A549 (cell line): ENCODE results near the gene CTIF. TPM values are rescaled to one million over a fixed set of nuclear protein-coding genes. Genes with fewer than 3 reads are reported as not detected.

Experiments used
- ATAC-seq, 2 experiments: fragments of 200-7000 bp in 1 of 2; fragments of >200 bp in 1 of 2; cut with Nextera tagmentation in 1 of 2; cut with Tn5 transposase in 1 of 2; 3 replicates each; pipeline versions ENCODE4 v1.8.0 to v1.9.1; 2018 to 2020; ENCODE audit warnings: mild to moderate bottlenecking in 1 of 2, moderate library complexity in 1 of 2
- CTCF ChIA-PET: fragments of 300-600 bp; sonication (Branson Sonifier 250); formaldehyde crosslinking; extraction: SDS; loops from one replicate; lab custom pipeline; 2021; ENCODE audit warnings: antibody characterized with exemption, inconsistent platforms; lab: Yijun Ruan, JAX
- POLR2A ChIA-PET: fragments of 350-600 bp; formaldehyde crosslinking; extraction: SDS; loops from one replicate; lab custom pipeline; 2021; ENCODE audit warnings: antibody characterized with exemption, inconsistent platforms; lab: Yijun Ruan, JAX
- DNase-seq, 2 experiments: peaks; one replicate each; pipeline versions ENCODE4 v3.0.0 to v3.0.0-alpha.2; 2011 to 2016; ENCODE audit warnings: low read depth in 1 of 2, low spot score in 1 of 2
- FAIRE-seq: peaks from 2 replicates; lab custom pipeline; 2011; peaks lifted over from hg19 to GRCh38; lab: Jason Lieb, UNC
- H3K27ac ChIP-seq, 2 experiments: fragments of >200 bp; sonication (Bioruptor Twin); formaldehyde crosslinking; 3 replicates each; pipeline ENCODE4 v1.5.1; 2016 to 2017
- H3K4me1 ChIP-seq: fragments of >200 bp; sonication (Bioruptor Twin); formaldehyde crosslinking; 3 replicates; pipeline ENCODE4 v1.6.1; 2016
- H3K4me2 ChIP-seq: fragments of >200 bp; sonication (Bioruptor Twin); formaldehyde crosslinking; 3 replicates; pipeline ENCODE4 v1.6.1; 2016
- H3K4me3 ChIP-seq: fragments of >200 bp; sonication (Bioruptor Twin); formaldehyde crosslinking; 3 replicates; pipeline ENCODE4 v1.5.1; 2016
- H3K9me3 ChIP-seq: fragments of >200 bp; sonication (Bioruptor Twin); formaldehyde crosslinking; 3 replicates; pipeline ENCODE4 v1.6.1; 2016
- CHD2 ChIP-seq: fragments of 150-350 bp; IDR thresholded peaks from 2 replicates; pipeline ENCODE4 v1.6.1; 2014; ENCODE audit warnings: low read length; ENCODE audit not compliant: partially characterized antibody
- EHF ChIP-seq: fragments of 250-450 bp; sonication (Bioruptor Pico); IDR thresholded peaks from 2 replicates; pipeline ENCODE4 v1.5.0; 2020; ENCODE audit warnings: mild to moderate bottlenecking
- EP300 ChIP-seq, 2 experiments: fragments of >200 bp; sonication (Bioruptor Twin); formaldehyde crosslinking; IDR thresholded peaks; 2 replicates in 1 of 2; 3 replicates in 1 of 2; pipeline ENCODE4 v1.6.1; 2016 to 2017
- FOSB ChIP-seq: fragments of 250-450 bp; sonication (Bioruptor Pico); IDR thresholded peaks from 2 replicates; pipeline ENCODE4 v1.5.0; 2020; ENCODE audit warnings: mild to moderate bottlenecking, moderate library complexity
- FOSL2 ChIP-seq, 2 experiments: fragments of 450-650 bp in 1 of 2; fragments of >200 bp in 1 of 2; sonication (Bioruptor Twin) in 1 of 2; formaldehyde crosslinking; IDR thresholded peaks; 2 replicates each; pipeline versions ENCODE4 v1.5.0 to v1.6.1; 2016 to 2020; ENCODE audit warnings: mild to moderate bottlenecking in 1 of 2, moderate library complexity in 1 of 2
- GATA3 ChIP-seq: IDR thresholded peaks from 2 replicates; pipeline ENCODE4 v1.6.1; 2012; ENCODE audit warnings: borderline replicate concordance
- HDAC2 ChIP-seq: fragments of 200-600 bp; sonication (generic); IDR thresholded peaks from 2 replicates; pipeline ENCODE4 v1.6.1; 2016
- JUN ChIP-seq, 2 experiments: fragments of >200 bp; sonication (Bioruptor Twin); formaldehyde crosslinking; IDR thresholded peaks; 2 replicates in 1 of 2; 3 replicates in 1 of 2; pipeline ENCODE4 v1.6.1; 2016 to 2017
- KDM5A ChIP-seq: fragments of 200-600 bp; sonication (generic); IDR thresholded peaks from 2 replicates; pipeline ENCODE4 v1.6.1; 2016; ENCODE audit warnings: antibody characterized with exemption, mild to moderate bottlenecking
- MYC ChIP-seq: IDR thresholded peaks from 2 replicates; pipeline ENCODE4 v1.6.1; 2012; ENCODE audit warnings: mild to moderate bottlenecking, inconsistent platforms, low read length, improper control_type of control experiment, borderline replicate concordance
- NPAS2 ChIP-seq: fragments of 250-450 bp; sonication (Bioruptor Pico); IDR thresholded peaks from 2 replicates; pipeline ENCODE4 v1.8.0; 2022; ENCODE audit warnings: mild to moderate bottlenecking, moderate library complexity, borderline replicate concordance
- PHF8 ChIP-seq: fragments of 200-600 bp; sonication (generic); IDR thresholded peaks from 2 replicates; pipeline ENCODE4 v1.6.1; 2016; ENCODE audit warnings: low read depth, mild to moderate bottlenecking, antibody characterized with exemption, moderate library complexity, borderline replicate concordance
- RFX5 ChIP-seq: fragments of 450-650 bp; IDR thresholded peaks from 2 replicates; pipeline ENCODE4 v1.7.1; 2014; ENCODE audit warnings: antibody characterized with exemption, mild to moderate bottlenecking, moderate library complexity
- RNF2 ChIP-seq: fragments of 200-600 bp; sonication (generic); IDR thresholded peaks from 2 replicates; pipeline ENCODE4 v1.6.1; 2016; ENCODE audit warnings: low read depth, mild to moderate bottlenecking, antibody characterized with exemption, moderate library complexity, borderline replicate concordance
- SMC3 ChIP-seq: fragments of >200 bp; sonication (Bioruptor Twin); formaldehyde crosslinking; IDR thresholded peaks from 3 replicates; pipeline ENCODE4 v1.6.1; 2018; ENCODE audit warnings: inconsistent platforms
- TP53 ChIP-seq: fragments of 250-450 bp; sonication (Bioruptor Pico); IDR thresholded peaks from 2 replicates; pipeline ENCODE4 v1.5.0; 2021; ENCODE audit warnings: mild to moderate bottlenecking, moderate library complexity
- ZNF302 ChIP-seq: fragments of 250-450 bp; sonication (Bioruptor Pico); IDR thresholded peaks from 2 replicates; pipeline ENCODE4 v1.9.0; 2021; ENCODE audit warnings: inconsistent platforms, mild to moderate bottlenecking, moderate library complexity
- WGBS: methylation state at CpG from one replicate; pipeline ENCODE4 v1.1.6; 2017; ENCODE audit errors: missing lambda C conversion rate; 5-methylcytosine and 5-hydroxymethylcytosine counted together
- polyA plus RNA-seq, 4 experiments: library from polyadenylated mRNA; depleted of rRNA in 3 of 4; stranded (reverse); fragments of >200 nt; fragmentation: RNase III in 1 of 4; extraction: RNeasy Plus Mini Kit Qiagen cat#74134 plus additional on column Dnase treatment in 1 of 4; gene quantifications; 2 replicates in 3 of 4; 3 replicates in 1 of 4; pipeline ENCODE4 v1.2.3, GENCODE V29; 2011 to 2017
- TF ChIP-seq, protein P1 (sequence below): fragments of 200-600 bp; sonication (generic); IDR thresholded peaks from 2 replicates; pipeline ENCODE4 v1.6.1; 2016; ENCODE audit warnings: antibody characterized with exemption, mild to moderate bottlenecking, moderate library complexity

The CTIF gene
- polyA plus RNA-seq, 2 of the 4 experiments (the other 2 are of a cell fraction) = 17.0 to 24.7 TPM

DNA sequence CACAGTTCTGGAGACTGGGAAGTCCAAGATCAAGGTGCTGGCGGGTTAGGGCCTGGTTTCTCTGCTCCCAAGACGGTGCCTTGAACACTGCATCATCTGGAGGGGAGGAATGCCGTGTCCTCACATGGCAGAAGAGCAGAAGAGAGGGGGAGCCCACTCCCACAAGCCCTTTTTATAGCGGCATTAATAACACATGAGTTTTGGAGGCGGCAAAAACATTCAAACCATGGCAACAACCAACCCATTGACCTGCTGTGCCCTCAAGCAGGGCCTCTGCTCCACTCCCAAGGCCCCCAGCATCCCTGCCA is 349.9 kb downstream of the CTIF start:
- 82% methylated on average over 5 of the region's 5 CpGs for WGBS
- DNase-seq = no peak
- CTCF ChIA-PET = interaction anchor here (1.4 kb wide), 1 partner anchor 290 kb away, joined by 3 read pairs; no protein-coding TSS in a partner anchor
- TF ChIP-seq FOSB (CRISPR knock-in tag) (no peak), TP53 (CRISPR knock-in tag) (no peak), RNF2 (no peak), NPAS2 (CRISPR knock-in tag) (no peak), HDAC2 (no peak)
- Histone ChIP-seq H3K9me3 (no peaks in the 10 kb centered on the region), H3K27ac (0 out of 6 replicates have a peak overlapping the region, but pooled peaks of 1 of the 2 experiments have one; percentile 7), H3K4me2 (no peak overlapping the region), H3K4me3 (no peak overlapping the region), H3K4me1 (no peaks in the 10 kb centered on the region)
- ATAC-seq = no peak
- FAIRE-seq = no peak
- POLR2A ChIA-PET = no interaction called here

DNA sequence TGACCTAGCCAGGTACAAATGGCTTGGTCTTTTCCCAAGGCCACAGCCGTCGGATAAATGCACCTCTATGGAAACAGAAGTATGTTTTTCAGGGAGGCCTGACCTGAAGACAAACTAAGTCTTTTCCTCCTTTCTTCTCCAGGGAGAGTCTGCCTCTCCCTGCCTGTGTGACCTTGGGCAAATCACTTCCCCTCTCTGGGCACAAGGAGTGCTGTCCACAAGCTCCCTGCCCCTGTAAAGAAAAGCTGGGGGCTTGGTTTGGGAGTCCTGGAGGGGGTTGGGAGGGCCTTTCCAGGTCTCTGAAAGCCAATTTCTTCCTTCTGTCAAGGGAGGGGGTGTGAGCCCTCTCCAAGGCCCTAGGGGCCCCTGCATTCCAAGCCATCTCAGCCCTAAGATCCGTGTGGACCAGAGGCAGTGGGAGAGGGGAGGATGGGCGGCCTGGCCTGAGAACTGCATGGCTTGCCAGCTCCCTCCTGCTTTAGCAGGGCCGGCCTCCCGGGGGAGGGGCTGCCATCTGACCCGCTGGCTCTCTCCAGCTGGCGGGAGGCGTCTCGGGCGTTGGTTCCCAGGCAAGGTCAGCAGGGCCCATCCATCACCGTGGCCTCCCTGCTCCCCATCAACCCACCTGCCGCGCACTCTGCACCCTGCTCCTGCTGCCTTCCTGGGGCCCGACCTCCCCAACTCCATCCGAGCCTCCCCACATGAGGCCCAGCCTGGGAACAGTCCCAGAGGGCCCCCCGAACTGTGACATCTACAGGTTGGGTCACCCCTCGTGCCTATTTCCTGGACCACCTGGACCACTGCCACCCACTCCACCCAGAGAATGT is 350.5 kb downstream of the CTIF start:
- ATAC-seq = peak in 1 of 2 experiments; percentile 28; a peak in 2 of 6 replicates
- Histone ChIP-seq H3K4me1 (no peaks in the 10 kb centered on the region), H3K4me3 (no peak overlapping the region), H3K27ac (peak overlapping the region in 1 of 2 experiments; percentile 7; a peak in 1 of 6 replicates), H3K4me2 (no peak overlapping the region), H3K9me3 (no peaks in the 10 kb centered on the region)
- TF ChIP-seq PHF8 (no peak), SMC3 (no peak), RFX5 (no peak), FOSL2 (IDR thresholded peaks at IDR 0.05) (no peak), FOSL2 (CRISPR knock-in tag; IDR thresholded peaks at IDR 0.05) (no peak), EP300 (IDR thresholded peaks at IDR 0.05) (no peak), JUN (IDR thresholded peaks at IDR 0.05) (no peak), GATA3 (no peak), KDM5A (no peak), ZNF302 (CRISPR knock-in tag) (no peak), MYC (no peak), CHD2 (no peak), EHF (CRISPR knock-in tag) (no peak)
- TF ChIP-seq, protein P1, sequence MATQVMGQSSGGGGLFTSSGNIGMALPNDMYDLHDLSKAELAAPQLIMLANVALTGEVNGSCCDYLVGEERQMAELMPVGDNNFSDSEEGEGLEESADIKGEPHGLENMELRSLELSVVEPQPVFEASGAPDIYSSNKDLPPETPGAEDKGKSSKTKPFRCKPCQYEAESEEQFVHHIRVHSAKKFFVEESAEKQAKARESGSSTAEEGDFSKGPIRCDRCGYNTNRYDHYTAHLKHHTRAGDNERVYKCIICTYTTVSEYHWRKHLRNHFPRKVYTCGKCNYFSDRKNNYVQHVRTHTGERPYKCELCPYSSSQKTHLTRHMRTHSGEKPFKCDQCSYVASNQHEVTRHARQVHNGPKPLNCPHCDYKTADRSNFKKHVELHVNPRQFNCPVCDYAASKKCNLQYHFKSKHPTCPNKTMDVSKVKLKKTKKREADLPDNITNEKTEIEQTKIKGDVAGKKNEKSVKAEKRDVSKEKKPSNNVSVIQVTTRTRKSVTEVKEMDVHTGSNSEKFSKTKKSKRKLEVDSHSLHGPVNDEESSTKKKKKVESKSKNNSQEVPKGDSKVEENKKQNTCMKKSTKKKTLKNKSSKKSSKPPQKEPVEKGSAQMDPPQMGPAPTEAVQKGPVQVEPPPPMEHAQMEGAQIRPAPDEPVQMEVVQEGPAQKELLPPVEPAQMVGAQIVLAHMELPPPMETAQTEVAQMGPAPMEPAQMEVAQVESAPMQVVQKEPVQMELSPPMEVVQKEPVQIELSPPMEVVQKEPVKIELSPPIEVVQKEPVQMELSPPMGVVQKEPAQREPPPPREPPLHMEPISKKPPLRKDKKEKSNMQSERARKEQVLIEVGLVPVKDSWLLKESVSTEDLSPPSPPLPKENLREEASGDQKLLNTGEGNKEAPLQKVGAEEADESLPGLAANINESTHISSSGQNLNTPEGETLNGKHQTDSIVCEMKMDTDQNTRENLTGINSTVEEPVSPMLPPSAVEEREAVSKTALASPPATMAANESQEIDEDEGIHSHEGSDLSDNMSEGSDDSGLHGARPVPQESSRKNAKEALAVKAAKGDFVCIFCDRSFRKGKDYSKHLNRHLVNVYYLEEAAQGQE = no peak
- FAIRE-seq = no peak
- DNase-seq = no peak
- CTCF ChIA-PET = interaction anchor here (1.4 kb wide), 1 partner anchor 290 kb away, joined by 3 read pairs; no protein-coding TSS in a partner anchor
- POLR2A ChIA-PET = no interaction called here
- WGBS = 85% methylated on average over 3 of the region's 18 CpGs
